Kidney (tissue), 14 donors: ENCODE measurements around the gene MYOG. TPM values are rescaled to one million over a fixed set of nuclear protein-coding genes. Genes with fewer than 3 reads are reported as not detected.

Experiments used
- DNase-seq, 5 donors: peaks; one replicate each; pipeline ENCODE4 v3.0.0-alpha.2; 2013 to 2020
- FAIRE-seq: peaks from 2 replicates; lab custom pipeline; 2012; peaks lifted over from hg19 to GRCh38; lab: Jason Lieb, UNC
- H3K27ac ChIP-seq, 2 donors: one replicate each; pipeline ENCODE4 v1.7.0; 2013; ENCODE audit warnings: low read depth in 2 of 2, low read length in 2 of 2, inconsistent platforms in 1 of 2
- H3K27me3 ChIP-seq: one replicate; pipeline ENCODE4 v1.7.1; 2013; ENCODE audit warnings: low read length, inconsistent platforms; ENCODE audit not compliant: control insufficient read depth, insufficient read depth
- H3K36me3 ChIP-seq, 3 donors: one replicate each; pipeline versions ENCODE4 v1.7.0 to v1.7.1; 2013; ENCODE audit warnings: low read length in 3 of 3, control low read depth in 1 of 3, inconsistent platforms in 1 of 3; ENCODE audit not compliant: insufficient read depth in 3 of 3, control insufficient read depth in 2 of 3
- H3K4me1 ChIP-seq, 3 donors: one replicate each; pipeline versions ENCODE4 v1.7.0 to v1.7.1; 2013; ENCODE audit warnings: low read length in 3 of 3, inconsistent platforms in 1 of 3, low read depth in 1 of 3; ENCODE audit not compliant: control insufficient read depth in 2 of 3, insufficient read depth in 2 of 3
- H3K4me3 ChIP-seq, 3 donors: one replicate each; pipeline versions ENCODE4 v1.7.0 to v1.8.1; 2013; ENCODE audit warnings: low read length in 3 of 3, control low read depth in 1 of 3, inconsistent platforms in 1 of 3
- H3K9ac ChIP-seq, 3 donors: one replicate each; pipeline versions ENCODE4 v1.7.0 to v1.7.1; 2013; ENCODE audit warnings: low read length in 3 of 3, control low read depth in 1 of 3, inconsistent platforms in 1 of 3
- H3K9me3 ChIP-seq, 3 donors: one replicate each; pipeline versions ENCODE4 v1.7.0 to v1.7.1; 2013; ENCODE audit warnings: low read length in 3 of 3, control low read depth in 1 of 3, inconsistent platforms in 1 of 3; ENCODE audit not compliant: control insufficient read depth in 2 of 3, insufficient read depth in 1 of 3
- intact Hi-C: fragments of 100-400 bp; cut with DNase I; formaldehyde crosslinking; loops from one replicate; pipeline ENCODE4 v1.11.1; 2022
- polyA plus RNA-seq: library from polyadenylated mRNA; stranded (reverse); fragments of 350-450 nt; fragmentation: Illumina TruSeq; extraction: RNeasy Lipid Tissue Mini Kit (QIAGEN cat#74804); gene quantifications from one replicate; pipeline ENCODE4 v1.2.3, GENCODE V29; 2014; ENCODE audit warnings: low read depth, low replicate concordance; ENCODE audit not compliant: insufficient read depth
- total RNA-seq: library from RNA; stranded (reverse); fragmentation: NEBNext Ultra II Directional; extraction: Animal tissue kit (Norgen Biotek cat#: 25700); gene quantifications from one replicate; pipeline ENCODE4 v1.2.1, GENCODE V29; 2021
- TF ChIP-seq, protein P1 (sequence below): IDR thresholded peaks from 3 replicates; pipeline ENCODE4 v1.5.1; 2012; ENCODE audit warnings: mild to moderate bottlenecking, moderate library complexity, borderline replicate concordance; ENCODE audit not compliant: insufficient read depth; ENCODE audit errors: extremely low read depth
- donor health status: control.
- donor health status: control.
- donor health status: control.
- donor health status: control.
- donor health status: control.
- donor health status: DM: yes; HTN: yes; CAD: no.
- donor health status: Normal renal cell carcinoma (clear cell type).

Gene MYOG
- total and polyA plus RNA-seq, 2 donors from 2014 or later = not detected

DNA sequence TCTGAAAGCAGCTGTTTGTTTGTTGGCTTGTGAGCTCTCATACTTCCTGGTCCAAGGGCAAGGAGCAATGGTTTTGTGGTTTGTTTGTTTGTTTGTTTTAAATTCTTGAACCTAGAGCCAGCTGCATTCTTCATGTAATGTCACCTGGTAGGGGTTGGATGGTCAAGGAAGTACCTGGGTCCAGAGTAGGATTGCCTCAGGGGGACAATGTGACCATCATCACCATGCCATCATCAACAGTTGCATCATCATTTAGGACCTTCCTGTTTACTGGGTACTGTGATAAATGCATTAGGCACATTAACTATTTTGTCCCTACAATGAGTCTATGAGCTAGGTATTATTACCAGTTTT, 14.7 kb upstream of the MYOG start:
- intact Hi-C loops = no loop called here
- FAIRE-seq = no peak
- Histone ChIP-seq H3K27ac (no peak overlapping the region), H3K36me3 (no peaks in the 10 kb centered on the region), H3K4me1 (peaks cover 0 to 11% (median 0%) of the 10 kb centered on the region in 3 donors), H3K4me3 (no peak overlapping the region), H3K9ac (no peak overlapping the region), H3K9me3 (peaks cover 0 to 7% (median under 1%) of the 10 kb centered on the region in 3 donors), H3K27me3 (no peaks in the 10 kb centered on the region)
- TF ChIP-seq, protein P1, sequence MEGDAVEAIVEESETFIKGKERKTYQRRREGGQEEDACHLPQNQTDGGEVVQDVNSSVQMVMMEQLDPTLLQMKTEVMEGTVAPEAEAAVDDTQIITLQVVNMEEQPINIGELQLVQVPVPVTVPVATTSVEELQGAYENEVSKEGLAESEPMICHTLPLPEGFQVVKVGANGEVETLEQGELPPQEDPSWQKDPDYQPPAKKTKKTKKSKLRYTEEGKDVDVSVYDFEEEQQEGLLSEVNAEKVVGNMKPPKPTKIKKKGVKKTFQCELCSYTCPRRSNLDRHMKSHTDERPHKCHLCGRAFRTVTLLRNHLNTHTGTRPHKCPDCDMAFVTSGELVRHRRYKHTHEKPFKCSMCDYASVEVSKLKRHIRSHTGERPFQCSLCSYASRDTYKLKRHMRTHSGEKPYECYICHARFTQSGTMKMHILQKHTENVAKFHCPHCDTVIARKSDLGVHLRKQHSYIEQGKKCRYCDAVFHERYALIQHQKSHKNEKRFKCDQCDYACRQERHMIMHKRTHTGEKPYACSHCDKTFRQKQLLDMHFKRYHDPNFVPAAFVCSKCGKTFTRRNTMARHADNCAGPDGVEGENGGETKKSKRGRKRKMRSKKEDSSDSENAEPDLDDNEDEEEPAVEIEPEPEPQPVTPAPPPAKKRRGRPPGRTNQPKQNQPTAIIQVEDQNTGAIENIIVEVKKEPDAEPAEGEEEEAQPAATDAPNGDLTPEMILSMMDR = no peak
- no peak for DNase-seq

DNA sequence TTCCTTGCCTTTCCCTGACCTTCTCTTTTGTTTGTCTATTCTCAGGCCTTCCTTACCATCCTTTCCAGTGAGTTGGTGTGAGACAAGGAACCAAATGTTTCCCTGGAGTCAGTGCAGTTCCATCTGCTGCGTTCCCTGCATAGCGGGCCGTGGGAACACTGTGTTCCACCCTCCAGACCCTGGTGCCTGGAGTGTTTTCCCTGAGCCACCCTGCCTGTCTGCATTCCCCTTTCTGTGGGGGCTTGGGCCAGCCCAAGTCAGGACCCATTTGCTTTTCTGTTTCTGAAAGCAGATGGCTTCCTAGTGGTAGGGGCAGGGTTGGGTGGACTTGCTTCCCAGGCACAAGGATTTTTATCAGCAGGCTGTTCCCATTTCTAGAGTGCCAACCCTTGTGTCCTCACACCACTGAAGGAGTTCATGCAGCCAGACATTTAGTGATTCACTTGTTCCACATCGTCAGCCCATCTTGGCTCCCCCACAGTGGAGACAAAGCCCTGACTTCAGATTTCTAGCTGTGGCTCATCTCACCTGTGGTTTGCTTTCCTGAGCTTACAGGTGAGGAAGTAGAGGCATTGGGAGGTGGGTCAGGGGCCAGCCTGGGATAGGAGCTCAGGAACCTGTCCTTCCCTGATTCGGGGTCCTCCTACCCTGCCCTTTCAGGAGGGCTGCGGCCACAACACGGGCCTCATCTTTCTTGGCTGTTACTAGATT, 14.1 kb upstream of the MYOG start:
- no peaks in the 10 kb centered on the region for H3K36me3 ChIP-seq
- no peak overlapping the region for H3K4me3 ChIP-seq
- no peak overlapping the region for H3K27ac ChIP-seq
- peaks cover 0 to 6% (median 2%) of the 10 kb centered on the region in 3 donors for H3K9me3 ChIP-seq
- DNase-seq = peak in 1 of 5 donors; percentile 26
- TF ChIP-seq, protein P1 = no peak
- no peaks in the 10 kb centered on the region for H3K27me3 ChIP-seq
- H3K9ac ChIP-seq = no peak overlapping the region
- FAIRE-seq = no peak
- intact Hi-C loops = no loop called here
- H3K4me1 ChIP-seq = peaks cover 0 to 11% (median 0%) of the 10 kb centered on the region in 3 donors

DNA sequence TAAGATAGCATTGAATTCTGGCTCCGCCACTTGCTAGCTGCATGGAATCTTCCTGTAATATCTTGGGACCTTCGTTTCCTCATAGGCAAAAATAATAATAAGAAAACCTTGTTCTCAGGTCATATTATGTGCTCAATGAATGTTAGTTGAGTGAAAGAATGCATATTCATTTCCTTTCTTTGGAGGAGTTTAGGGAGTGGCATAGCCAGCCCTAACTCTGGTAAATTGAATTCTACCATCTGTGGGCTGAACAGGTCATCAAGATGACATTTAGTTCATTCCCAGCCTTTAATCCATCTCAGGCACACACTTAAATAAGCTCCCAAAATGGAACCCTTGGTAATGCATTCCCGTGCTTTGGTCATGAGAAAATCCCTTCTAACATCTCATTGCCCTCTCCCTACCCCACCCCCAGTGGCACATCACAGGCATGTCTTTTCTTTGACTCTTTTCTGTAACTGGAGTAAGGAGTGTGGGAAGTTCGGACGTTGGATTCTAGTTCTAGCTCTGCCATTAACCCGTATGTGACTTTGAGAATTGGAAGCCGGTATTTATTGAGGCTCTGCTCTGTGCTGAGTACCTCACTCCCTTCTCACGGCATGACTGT, 13.2 kb upstream of the MYOG start:
- DNase-seq (no peak), FAIRE-seq (no peak)
- Histone ChIP-seq H3K36me3 (no peaks in the 10 kb centered on the region), H3K9me3 (peaks cover 0 to 11% (median 2%) of the 10 kb centered on the region in 3 donors), H3K27me3 (no peaks in the 10 kb centered on the region), H3K4me3 (no peak overlapping the region), H3K9ac (no peak overlapping the region), H3K4me1 (peaks cover 0 to 11% (median 0%) of the 10 kb centered on the region in 3 donors), H3K27ac (peak overlapping the region in 1 of 2 donors; percentile 23)
- intact Hi-C loops = no loop called here
- TF ChIP-seq, protein P1 = no peak
